GM23338 (cell line): ENCODE data around the gene TERT. TPM values are rescaled to one million over a fixed set of nuclear protein-coding genes. Genes with fewer than 3 reads are reported as not detected.
A peak's percentile ranks its signal among the peaks of the same experiment; 100 is the strongest.

Experiments used
- ATAC-seq: fragments of 200-7000 bp; cut with Tn5 transposase; 3 replicates; pipeline ENCODE4 v1.9.1; 2020
- DNase-seq: peaks from one replicate; pipeline ENCODE4 v3.0.0-alpha.2; 2015; ENCODE audit warnings: low spot score
- H2AFZ ChIP-seq: fragments of 200-600 bp; sonication (generic); 2 replicates; pipeline ENCODE4 v1.8.0; 2016; ENCODE audit warnings: antibody characterized with exemption, mild to moderate bottlenecking, moderate library complexity
- H3F3A ChIP-seq: fragments of 200-600 bp; sonication (generic); replicated peaks from 2 replicates; pipeline ENCODE4 v1.8.0; 2017; ENCODE audit warnings: antibody characterized with exemption, mixed run types, low read depth
- H3K27ac ChIP-seq: fragments of 200-600 bp; sonication (generic); 2 replicates; pipeline ENCODE4 v1.6.1; 2016; ENCODE audit warnings: low read depth
- H3K27me3 ChIP-seq: fragments of 200-600 bp; sonication (generic); 2 replicates; pipeline ENCODE4 v1.8.0; 2016; ENCODE audit warnings: mild to moderate bottlenecking, mixed run types, moderate library complexity; ENCODE audit not compliant: insufficient read depth
- H3K36me3 ChIP-seq: fragments of 200-600 bp; sonication (generic); 2 replicates; pipeline ENCODE4 v1.8.0; 2016; ENCODE audit warnings: mild to moderate bottlenecking; ENCODE audit not compliant: insufficient read depth
- H3K4me1 ChIP-seq: fragments of 200-600 bp; sonication (generic); 2 replicates; pipeline ENCODE4 v1.8.0; 2016; ENCODE audit warnings: mild to moderate bottlenecking, moderate library complexity; ENCODE audit not compliant: insufficient read depth
- H3K4me2 ChIP-seq: fragments of 200-600 bp; sonication (generic); 2 replicates; pipeline ENCODE4 v1.7.1; 2017; ENCODE audit warnings: mixed run types
- H3K4me3 ChIP-seq: fragments of 200-600 bp; sonication (generic); 2 replicates; pipeline ENCODE4 v1.6.1; 2016; ENCODE audit warnings: mixed run types
- H3K79me2 ChIP-seq: fragments of 200-600 bp; sonication (generic); replicated peaks from 2 replicates; pipeline ENCODE4 v1.8.0; 2017; ENCODE audit warnings: mild to moderate bottlenecking; ENCODE audit not compliant: insufficient read depth
- H3K9me2 ChIP-seq: fragments of 200-600 bp; sonication (generic); 2 replicates; pipeline ENCODE4 v1.8.0; 2017; ENCODE audit not compliant: insufficient read depth
- H4K20me1 ChIP-seq: fragments of 200-600 bp; sonication (generic); replicated peaks from 2 replicates; pipeline ENCODE4 v1.8.0; 2017; ENCODE audit warnings: mild to moderate bottlenecking; ENCODE audit not compliant: insufficient read depth
- H3K27ac Mint-ChIP-seq: 2 replicates; pipeline ENCODE4 v1.8.0; 2020; ENCODE audit warnings: inconsistent platforms, mild to moderate bottlenecking, moderate library complexity, mixed read lengths
- H3K27me3 Mint-ChIP-seq: 3 replicates; pipeline ENCODE4 v1.8.0; 2022; ENCODE audit warnings: low read depth, mild to moderate bottlenecking, moderate library complexity, mixed read lengths, inconsistent platforms; ENCODE audit not compliant: insufficient read depth, poor library complexity
- H3K36me3 Mint-ChIP-seq: 3 replicates; pipeline ENCODE4 v1.8.0; 2021; ENCODE audit warnings: low read depth, mild to moderate bottlenecking, inconsistent platforms, moderate library complexity, mixed read lengths
- H3K4me1 Mint-ChIP-seq: 3 replicates; pipeline ENCODE4 v1.8.0; 2020; ENCODE audit warnings: mild to moderate bottlenecking, inconsistent platforms, mixed read lengths
- H3K4me3 Mint-ChIP-seq: 3 replicates; pipeline ENCODE4 v1.8.0; 2021; ENCODE audit warnings: moderate library complexity, mild to moderate bottlenecking, inconsistent platforms, mixed read lengths
- H3K9me3 Mint-ChIP-seq: 3 replicates; pipeline ENCODE4 v1.8.0; 2020; ENCODE audit warnings: moderate library complexity, mild to moderate bottlenecking, inconsistent platforms, mixed read lengths
- ETS1 ChIP-seq: IDR thresholded peaks from 2 replicates; pipeline ENCODE4 v1.6.1; 2016; ENCODE audit warnings: antibody characterized with exemption
- JUNB ChIP-seq: IDR thresholded peaks from one replicate; pipeline ENCODE4 v1.6.1; 2016; ENCODE audit warnings: antibody characterized with exemption; ENCODE audit not compliant: unreplicated experiment
- NANOG ChIP-seq: IDR thresholded peaks from 2 replicates; pipeline ENCODE4 v1.6.1; 2016; ENCODE audit warnings: antibody characterized with exemption, borderline replicate concordance
- POLR2AphosphoS5 ChIP-seq: IDR thresholded peaks from 2 replicates; pipeline ENCODE4 v1.6.1; 2016; ENCODE audit warnings: antibody characterized with exemption, low read depth
- REST ChIP-seq: IDR thresholded peaks from one replicate; pipeline ENCODE4 v1.6.1; 2018; ENCODE audit warnings: antibody characterized with exemption; ENCODE audit not compliant: unreplicated experiment
- STAT1 ChIP-seq: IDR thresholded peaks from one replicate; pipeline ENCODE4 v1.6.1; 2016; ENCODE audit warnings: antibody characterized with exemption; ENCODE audit not compliant: unreplicated experiment
- ZNF114 ChIP-seq: fragments of 250-450 bp; sonication (Bioruptor Pico); IDR thresholded peaks from 2 replicates; pipeline ENCODE4 v1.5.0; 2020; ENCODE audit warnings: mild to moderate bottlenecking, moderate library complexity
- ZNF331 ChIP-seq: fragments of 250-450 bp; sonication (Bioruptor Pico); IDR thresholded peaks from 2 replicates; pipeline ENCODE4 v1.5.0; 2020; ENCODE audit warnings: low read depth, mild to moderate bottlenecking, moderate library complexity
- polyA plus RNA-seq: library from polyadenylated mRNA; unstranded; fragments of >200 nt; fragmentation: Nextera tagmentation; extraction: Ambion mirVana; gene quantifications from 2 replicates; pipeline ENCODE4 v1.2.1, GENCODE V29; 2016
- total RNA-seq: library from RNA; depleted of rRNA; stranded (reverse); fragments of >200 nt; shearing (Covaris generic); gene quantifications from 2 replicates; pipeline ENCODE4 v1.2.3, GENCODE V29; 2014

Gene TERT
- total and polyA plus RNA-seq, 2 experiments from 2014 or later, result 9.8 to 46.4 TPM

- TF ChIP-seq NANOG (no peak), REST (no peak), ZNF331 (CRISPR knock-in tag) (no peak), JUNB (no peak), ZNF114 (CRISPR knock-in tag) (no peak), STAT1 (no peak)
- peak overlapping the region; percentile 76 for H3K4me2 ChIP-seq
- no peak overlapping the region for H2AFZ ChIP-seq
- peak overlapping the region; percentile 66; the same call in 1 of the 2 replicates for H3K4me3 ChIP-seq
- peaks cover 5% of the 10 kb centered on the region; the same call in 1 of the 2 replicates for H3K4me1 ChIP-seq
- H3K27me3 Mint-ChIP-seq, result peaks cover 13% of the 10 kb centered on the region
- peak overlapping the region; percentile 61 for H3K4me3 Mint-ChIP-seq
- H3K9me3 Mint-ChIP-seq, result no peaks in the 10 kb centered on the region
- no peak for ATAC-seq
- 0 out of 2 replicates have a peak, but pooled peaks cover 3% of the 10 kb centered on the region for H3F3A ChIP-seq
- H3K9me2 ChIP-seq, result no peaks in the 10 kb centered on the region
- H3K27me3 ChIP-seq, result peaks cover 9% of the 10 kb centered on the region
- H3K36me3 ChIP-seq, result no peaks in the 10 kb centered on the region; the same call in 1 of the 2 replicates
- peaks cover 18% of the 10 kb centered on the region for H3K79me2 ChIP-seq
- no peaks in the 10 kb centered on the region; the same call in 1 of the 2 replicates for H4K20me1 ChIP-seq
- H3K27ac Mint-ChIP-seq, result no peak overlapping the region
- no peak for DNase-seq
- H3K36me3 Mint-ChIP-seq, result peaks cover 12% of the 10 kb centered on the region; the same call in 1 of the 3 replicates
- peaks cover 5% of the 10 kb centered on the region; the same call in 2 of the 3 replicates for H3K4me1 Mint-ChIP-seq
- H3K27ac ChIP-seq, result no peak overlapping the region
Measured at GRCh38 chr5:1293416-1294205, 1.3 kb downstream of the TERT start.

- Histone ChIP-seq H3K4me2 (no peak overlapping the region), H4K20me1 (peaks cover 3% of the 10 kb centered on the region; the same call in 1 of the 2 replicates), H3K27me3 (peaks cover 9% of the 10 kb centered on the region), H3K4me3 (no peak overlapping the region), H3K79me2 (peaks cover 25% of the 10 kb centered on the region), H3K36me3 (no peaks in the 10 kb centered on the region; the same call in 1 of the 2 replicates), H3F3A (0 out of 2 replicates have a peak, but pooled peaks cover 3% of the 10 kb centered on the region), H3K9me2 (no peaks in the 10 kb centered on the region), H2AFZ (no peak overlapping the region), H3K27ac (no peak overlapping the region), H3K4me1 (peaks cover 5% of the 10 kb centered on the region; the same call in 1 of the 2 replicates)
- H3K4me1 Mint-ChIP-seq, result peaks cover 5% of the 10 kb centered on the region; the same call in 2 of the 3 replicates
- H3K27ac Mint-ChIP-seq, result no peak overlapping the region
- peaks cover 13% of the 10 kb centered on the region for H3K27me3 Mint-ChIP-seq
- H3K9me3 Mint-ChIP-seq, result no peaks in the 10 kb centered on the region
- DNase-seq (no peak), ATAC-seq (no peak)
- peaks cover 19% of the 10 kb centered on the region; the same call in 2 of the 3 replicates for H3K36me3 Mint-ChIP-seq
- TF ChIP-seq REST, result no peak
- no peak for TF ChIP-seq POLR2AphosphoS5
- no peak for TF ChIP-seq ZNF114 (CRISPR knock-in tag)
- no peak for TF ChIP-seq ETS1
- TF ChIP-seq NANOG, result no peak
- H3K4me3 Mint-ChIP-seq, result peak overlapping the region; percentile 32; the same call in 1 of the 3 replicates
Measured at GRCh38 chr5:1292846-1293415, 1.9 kb downstream of the TERT start.
